H9 (cell line): ENCODE measurements around the gene P4HA2. TPM values are rescaled to one million over a fixed set of nuclear protein-coding genes. Genes with fewer than 3 reads are reported as not detected.

Source experiments
- DNase-seq: peaks from one replicate; pipeline ENCODE4 v3.0.0-alpha.2; 2017
- H2AFZ ChIP-seq: one replicate; pipeline ENCODE4 v1.6.1; 2013; ENCODE audit warnings: mild to moderate bottlenecking, low read length, control low read depth, moderate library complexity
- H2AK5ac ChIP-seq: 2 replicates; pipeline ENCODE4 v1.6.1; 2013; ENCODE audit warnings: low read length, control low read depth, mixed read lengths; ENCODE audit not compliant: insufficient read length
- H2BK120ac ChIP-seq: one replicate; pipeline ENCODE4 v1.6.1; 2013; ENCODE audit warnings: low read depth, mild to moderate bottlenecking, low read length, control low read depth, inconsistent platforms; ENCODE audit not compliant: poor library complexity, severe bottlenecking
- H2BK12ac ChIP-seq: 2 replicates; pipeline ENCODE4 v1.6.1; 2013; ENCODE audit warnings: low read length, control low read depth, mixed read lengths, low read depth; ENCODE audit not compliant: insufficient read length
- H2BK15ac ChIP-seq: 2 replicates; pipeline ENCODE4 v1.6.1; 2013; ENCODE audit warnings: low read depth, low read length, control low read depth
- H2BK20ac ChIP-seq: one replicate; pipeline ENCODE4 v1.6.1; 2013; ENCODE audit warnings: low read depth, mild to moderate bottlenecking, low read length, control low read depth, inconsistent platforms; ENCODE audit not compliant: poor library complexity, severe bottlenecking
- H2BK5ac ChIP-seq: 2 replicates; pipeline ENCODE4 v1.6.1; 2013; ENCODE audit warnings: low read length, control low read depth, mixed read lengths; ENCODE audit not compliant: insufficient read length
- H3K14ac ChIP-seq: 2 replicates; pipeline ENCODE4 v1.6.1; 2013; ENCODE audit warnings: low read length, control low read depth; ENCODE audit not compliant: insufficient read depth
- H3K18ac ChIP-seq: 2 replicates; pipeline ENCODE4 v1.6.1; 2013; ENCODE audit warnings: low read depth, mild to moderate bottlenecking, mixed read lengths, low read length, control low read depth; ENCODE audit not compliant: insufficient read length
- H3K23ac ChIP-seq: 2 replicates; pipeline ENCODE4 v1.6.1; 2013; ENCODE audit warnings: low read length, control low read depth, mixed read lengths, low read depth; ENCODE audit not compliant: insufficient read length
- H3K23me2 ChIP-seq: 2 replicates; pipeline ENCODE4 v1.6.1; 2013; ENCODE audit warnings: low read depth, mild to moderate bottlenecking, mixed read lengths, low read length, control low read depth; ENCODE audit not compliant: insufficient read length, poor library complexity, severe bottlenecking
- H3K27ac ChIP-seq: 2 replicates; pipeline ENCODE4 v1.5.1; 2013; ENCODE audit warnings: low read length, control low read depth, mixed read lengths, low read depth; ENCODE audit not compliant: insufficient read length
- H3K27me3 ChIP-seq: 2 replicates; pipeline ENCODE4 v1.6.1; 2013; ENCODE audit warnings: low read length, control low read depth, inconsistent platforms; ENCODE audit not compliant: insufficient read depth
- H3K4ac ChIP-seq: 2 replicates; pipeline ENCODE4 v1.6.1; 2013; ENCODE audit warnings: low read depth, mild to moderate bottlenecking, control low read depth, inconsistent platforms, low read length, moderate library complexity
- H3K4me1 ChIP-seq: 2 replicates; pipeline ENCODE4 v1.6.1; 2013; ENCODE audit warnings: low read length, control low read depth, inconsistent platforms; ENCODE audit not compliant: insufficient read depth
- H3K4me2 ChIP-seq: 2 replicates; pipeline ENCODE4 v1.6.1; 2013; ENCODE audit warnings: low read length, control low read depth, mixed read lengths; ENCODE audit not compliant: insufficient read length, insufficient read depth
- H3K56ac ChIP-seq: 2 replicates; pipeline ENCODE4 v1.6.1; 2013; ENCODE audit warnings: low read depth, mild to moderate bottlenecking, mixed read lengths, low read length, control low read depth; ENCODE audit not compliant: insufficient read length
- H3K79me1 ChIP-seq: 2 replicates; pipeline ENCODE4 v1.6.1; 2013; ENCODE audit warnings: low read depth, mild to moderate bottlenecking, moderate library complexity, low read length, control low read depth, inconsistent platforms; ENCODE audit not compliant: insufficient read depth, poor library complexity, severe bottlenecking
- H3K79me2 ChIP-seq: 2 replicates; pipeline ENCODE4 v1.6.1; 2013; ENCODE audit warnings: low read length, control low read depth, inconsistent platforms; ENCODE audit not compliant: insufficient read depth
- H3K9ac ChIP-seq: 2 replicates; pipeline ENCODE4 v1.6.1; 2013; ENCODE audit warnings: low read length, control low read depth, mixed read lengths; ENCODE audit not compliant: insufficient read length; ENCODE audit errors: extremely low read depth
- H3K9me3 ChIP-seq: one replicate; pipeline ENCODE4 v1.6.1; 2013; ENCODE audit warnings: low read depth, low read length, inconsistent platforms; ENCODE audit not compliant: control insufficient read depth
- H3T11ph ChIP-seq: one replicate; pipeline ENCODE4 v1.6.1; 2013; ENCODE audit warnings: mild to moderate bottlenecking, low read length, control low read depth, inconsistent platforms
- H4K20me1 ChIP-seq: one replicate; pipeline ENCODE4 v1.6.1; 2013; ENCODE audit not compliant: control insufficient read depth, insufficient read length, insufficient read depth
- H4K5ac ChIP-seq: 2 replicates; pipeline ENCODE4 v1.6.1; 2013; ENCODE audit warnings: low read depth, mild to moderate bottlenecking, mixed read lengths, low read length, control low read depth; ENCODE audit not compliant: insufficient read length
- H4K8ac ChIP-seq: replicated peaks from 2 replicates; pipeline ENCODE4 v1.6.1; 2013; ENCODE audit warnings: low read length, control low read depth, mixed read lengths, low read depth; ENCODE audit not compliant: insufficient read length
- H4K91ac ChIP-seq: 2 replicates; pipeline ENCODE4 v1.6.1; 2013; ENCODE audit warnings: low read depth, mild to moderate bottlenecking, moderate library complexity, mixed read lengths, low read length, control low read depth; ENCODE audit not compliant: insufficient read length
- H3K27ac Mint-ChIP-seq, 3 experiments: 2 replicates in 2 of 3; 3 replicates in 1 of 3; pipeline ENCODE4 v1.8.0; 2020 to 2021; ENCODE audit warnings: mixed read lengths in 3 of 3, mild to moderate bottlenecking in 1 of 3, moderate library complexity in 1 of 3
- H3K27me3 Mint-ChIP-seq: 2 replicates; pipeline ENCODE4 v1.8.0; 2021; ENCODE audit warnings: low read depth, mild to moderate bottlenecking, moderate library complexity, mixed read lengths
- H3K36me3 Mint-ChIP-seq, 3 experiments: 2 replicates in 2 of 3; 3 replicates in 1 of 3; pipeline ENCODE4 v1.8.0; 2020 to 2021; ENCODE audit warnings: low read depth in 3 of 3, mixed read lengths in 3 of 3; ENCODE audit not compliant: insufficient read depth in 1 of 3
- H3K4me1 Mint-ChIP-seq, 2 experiments: 2 replicates each; pipeline ENCODE4 v1.8.0; 2020; ENCODE audit warnings: mixed read lengths in 2 of 2
- H3K4me3 Mint-ChIP-seq, 2 experiments: 2 replicates in 1 of 2; 3 replicates in 1 of 2; pipeline ENCODE4 v1.8.0; 2020 to 2021; ENCODE audit warnings: mild to moderate bottlenecking in 2 of 2, mixed read lengths in 2 of 2, moderate library complexity in 1 of 2
- H3K9me3 Mint-ChIP-seq, 2 experiments: 2 replicates in 1 of 2; 3 replicates in 1 of 2; pipeline ENCODE4 v1.8.0; 2020; ENCODE audit warnings: mild to moderate bottlenecking in 2 of 2, mixed read lengths in 2 of 2, moderate library complexity in 1 of 2
- WGBS: extraction: QIAGEN DNeasy Blood & Tissue Kit; methylation state at CpG from one replicate; pipeline ENCODE4 v1.1.7; 2013; ENCODE audit warnings: missing lambda C conversion rate, low lambda C conversion rate, mixed read lengths; ENCODE audit not compliant: insufficient read length; ENCODE audit errors: extremely low coverage; 5-methylcytosine and 5-hydroxymethylcytosine counted together
- total RNA-seq: library from RNA; stranded (reverse); gene quantifications from 2 replicates; pipeline ENCODE4 v1.2.1, GENCODE V29; 2021
- TF ChIP-seq, protein P1 (sequence below): fragments of 200-600 bp; sonication (generic); conservative IDR thresholded peaks from 3 replicates; pipeline ENCODE4 v1.8.0; 2021; ENCODE audit warnings: antibody characterized with exemption, mild to moderate bottlenecking

The P4HA2 gene
- total RNA-seq, 1 experiment from 2014 or later = 15.3 TPM

GRCh38 chr5:132261881-132262845 is 34.5 kb upstream of the P4HA2 start:
- no peak overlapping the region for H4K5ac ChIP-seq
- no peak overlapping the region for H2BK20ac ChIP-seq
- H3K4ac ChIP-seq = no peak overlapping the region
- no peaks in the 10 kb centered on the region for H3K9me3 ChIP-seq
- Mint-ChIP-seq H3K9me3 (no peaks in the 10 kb centered on the region), H3K36me3 (0 out of 7 replicates have a peak, but pooled peaks cover 0 to 1% (median 0%) of the 10 kb centered on the region in 3 experiments), H3K27me3 (peaks cover 7% of the 10 kb centered on the region), H3K27ac (peak overlapping the region in 1 of 3 experiments; percentile 55; a peak in 1 of 7 replicates), H3K4me3 (no peak overlapping the region), H3K4me1 (peaks cover 27 to 28% of the 10 kb centered on the region in 2 experiments)
- H3K23ac ChIP-seq = no peak overlapping the region
- H2AFZ ChIP-seq = no peak overlapping the region
- H2BK120ac ChIP-seq = no peak overlapping the region
- no peaks in the 10 kb centered on the region for H3K79me1 ChIP-seq
- no peak overlapping the region for H3T11ph ChIP-seq
- no peak overlapping the region for H2BK12ac ChIP-seq
- TF ChIP-seq, protein P1, sequence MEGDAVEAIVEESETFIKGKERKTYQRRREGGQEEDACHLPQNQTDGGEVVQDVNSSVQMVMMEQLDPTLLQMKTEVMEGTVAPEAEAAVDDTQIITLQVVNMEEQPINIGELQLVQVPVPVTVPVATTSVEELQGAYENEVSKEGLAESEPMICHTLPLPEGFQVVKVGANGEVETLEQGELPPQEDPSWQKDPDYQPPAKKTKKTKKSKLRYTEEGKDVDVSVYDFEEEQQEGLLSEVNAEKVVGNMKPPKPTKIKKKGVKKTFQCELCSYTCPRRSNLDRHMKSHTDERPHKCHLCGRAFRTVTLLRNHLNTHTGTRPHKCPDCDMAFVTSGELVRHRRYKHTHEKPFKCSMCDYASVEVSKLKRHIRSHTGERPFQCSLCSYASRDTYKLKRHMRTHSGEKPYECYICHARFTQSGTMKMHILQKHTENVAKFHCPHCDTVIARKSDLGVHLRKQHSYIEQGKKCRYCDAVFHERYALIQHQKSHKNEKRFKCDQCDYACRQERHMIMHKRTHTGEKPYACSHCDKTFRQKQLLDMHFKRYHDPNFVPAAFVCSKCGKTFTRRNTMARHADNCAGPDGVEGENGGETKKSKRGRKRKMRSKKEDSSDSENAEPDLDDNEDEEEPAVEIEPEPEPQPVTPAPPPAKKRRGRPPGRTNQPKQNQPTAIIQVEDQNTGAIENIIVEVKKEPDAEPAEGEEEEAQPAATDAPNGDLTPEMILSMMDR = no peak
- WGBS = no CpG with 5 or more reads among the region's 7 CpGs
- peak; percentile 17 for DNase-seq
- H4K91ac ChIP-seq = no peak overlapping the region
- no peaks in the 10 kb centered on the region for H3K23me2 ChIP-seq
- H3K4me2 ChIP-seq = no peak overlapping the region
- H3K27me3 ChIP-seq = no peaks in the 10 kb centered on the region; the same call in 1 of the 2 replicates
- H4K8ac ChIP-seq = no peak overlapping the region
- no peak overlapping the region for H2BK5ac ChIP-seq
- no peak overlapping the region; the same call in 1 of the 2 replicates for H3K14ac ChIP-seq
- H3K79me2 ChIP-seq = no peaks in the 10 kb centered on the region
- no peak overlapping the region for H3K18ac ChIP-seq
- no peak overlapping the region for H2AK5ac ChIP-seq
- H2BK15ac ChIP-seq = no peak overlapping the region
- no peaks in the 10 kb centered on the region for H3K4me1 ChIP-seq
- H3K27ac ChIP-seq = no peak overlapping the region
- peaks cover 5% of the 10 kb centered on the region for H4K20me1 ChIP-seq
- H3K56ac ChIP-seq = no peak overlapping the region
- H3K9ac ChIP-seq = no peak overlapping the region
